IMR-90 (cell line): ENCODE results near the gene SLC4A9.

ENCODE experiments used
- BHLHE40 ChIP-seq: fragments of 150-350 bp; IDR thresholded peaks from 2 replicates; pipeline ENCODE4 v1.6.1; 2016; ENCODE audit warnings: mild to moderate bottlenecking, low read depth, low read length
- CEBPB ChIP-seq: IDR thresholded peaks from 2 replicates; pipeline ENCODE4 v1.6.1; 2012; ENCODE audit warnings: low read depth, low read length, improper control_type of control experiment
- CTCF ChIP-seq: conservative IDR thresholded peaks from 2 replicates; pipeline ENCODE4 v1.5.1; 2012; ENCODE audit warnings: mild to moderate bottlenecking, low read depth, low read length, improper control_type of control experiment
- ELK1 ChIP-seq: fragments of 150-350 bp; IDR thresholded peaks from 2 replicates; pipeline ENCODE4 v1.6.1; 2016; ENCODE audit warnings: low read depth, mild to moderate bottlenecking, low read length, moderate library complexity, borderline replicate concordance
- MXI1 ChIP-seq: IDR thresholded peaks from 2 replicates; pipeline ENCODE4 v1.6.1; 2012; ENCODE audit warnings: low read depth, mild to moderate bottlenecking, low read length, moderate library complexity, borderline replicate concordance
- POLR2A ChIP-seq: IDR thresholded peaks from 2 replicates; pipeline ENCODE4 v1.6.1; 2012; ENCODE audit warnings: mild to moderate bottlenecking, low read depth, low read length
- RAD21 ChIP-seq: IDR thresholded peaks from 2 replicates; pipeline ENCODE4 v1.6.1; 2012; ENCODE audit warnings: low read length, improper control_type of control experiment
- RCOR1 ChIP-seq: IDR thresholded peaks from 2 replicates; pipeline ENCODE4 v1.6.1; 2012; ENCODE audit warnings: mild to moderate bottlenecking, low read length, improper control_type of control experiment; ENCODE audit not compliant: insufficient replicate concordance
- SMC3 ChIP-seq: fragments of 150-350 bp; IDR thresholded peaks from 2 replicates; pipeline ENCODE4 v1.6.1; 2016; ENCODE audit warnings: low read depth, mild to moderate bottlenecking, antibody characterized with exemption, low read length, moderate library complexity
- USF2 ChIP-seq: fragments of 150-350 bp; IDR thresholded peaks from 2 replicates; pipeline ENCODE4 v1.6.1; 2017; ENCODE audit warnings: mild to moderate bottlenecking, antibody characterized with exemption, low read length, low read depth

GRCh38 chr5:140312067-140312790 lies 47.8 kb upstream of the SLC4A9 start:
- TF ChIP-seq CEBPB (peak; percentile 59), CTCF (no peak), POLR2A (no peak), RCOR1 (no peak), MXI1 (no peak), RAD21 (0 out of 2 replicates have a peak, but pooled peaks have one; percentile 18), ELK1 (no peak), BHLHE40 (no peak), SMC3 (no peak), USF2 (no peak)
